ENCODE data around the gene BARX1.
"Not testable (repeated sequence)": the region's sequence is repeated elsewhere in the genome, so short reads cannot be mapped to it uniquely, and the experiment has no call there.

BARX1 gene

DNA sequence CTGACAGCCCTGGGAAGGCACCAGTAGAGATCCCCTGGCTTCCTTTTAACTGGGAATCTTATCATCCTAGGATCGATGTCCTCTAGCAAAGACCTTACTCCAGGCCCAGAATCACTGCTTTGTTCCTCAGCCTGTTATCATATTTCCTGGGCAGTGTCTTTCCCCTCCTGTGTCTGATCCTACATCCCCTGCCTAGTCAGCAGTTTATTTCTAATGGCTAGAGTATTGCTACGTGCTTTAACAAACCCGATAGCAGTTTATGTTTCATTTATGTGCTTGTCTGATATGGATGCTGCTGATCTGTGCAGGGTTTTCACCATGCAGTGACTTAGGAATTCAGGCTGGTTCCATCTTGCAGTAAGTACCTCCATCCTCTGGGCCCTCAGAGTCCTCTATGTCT is 20.9 kb upstream of the BARX1 start:
- TF ChIP-seq GATA1 (IDR thresholded peaks at IDR 0.05; ENCODE audit: low read depth, low read length) = no peak
- no peak for TF ChIP-seq POLR2A (IDR thresholded peaks at IDR 0.05; ENCODE audit: low read length)
- DNase-seq = no peak

DNA sequence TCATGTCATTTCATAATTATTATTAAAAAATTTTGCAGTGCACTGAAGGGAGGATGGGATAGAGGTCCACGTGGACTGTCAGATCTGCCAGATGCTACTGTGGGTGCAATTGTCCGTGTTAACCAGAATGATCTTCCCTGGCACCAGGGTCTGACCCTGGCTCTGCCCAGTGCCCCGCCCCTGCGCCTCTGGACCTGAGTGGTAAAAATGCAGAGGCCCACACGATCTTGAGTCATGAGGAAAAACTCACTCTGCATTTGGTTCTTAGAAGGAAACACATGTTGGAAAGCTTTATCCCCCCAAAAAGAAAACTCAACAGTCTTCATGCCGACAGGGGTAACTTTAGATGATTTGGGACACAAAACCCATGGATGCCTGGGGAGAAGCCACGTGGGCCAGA is 20.1 kb upstream of the BARX1 start:
- no peak for TF ChIP-seq POLR2A (IDR thresholded peaks at IDR 0.05; ENCODE audit: low read length)
- no peak for TF ChIP-seq GATA1 (IDR thresholded peaks at IDR 0.05; ENCODE audit: low read depth, low read length)
- no peak for DNase-seq

DNA sequence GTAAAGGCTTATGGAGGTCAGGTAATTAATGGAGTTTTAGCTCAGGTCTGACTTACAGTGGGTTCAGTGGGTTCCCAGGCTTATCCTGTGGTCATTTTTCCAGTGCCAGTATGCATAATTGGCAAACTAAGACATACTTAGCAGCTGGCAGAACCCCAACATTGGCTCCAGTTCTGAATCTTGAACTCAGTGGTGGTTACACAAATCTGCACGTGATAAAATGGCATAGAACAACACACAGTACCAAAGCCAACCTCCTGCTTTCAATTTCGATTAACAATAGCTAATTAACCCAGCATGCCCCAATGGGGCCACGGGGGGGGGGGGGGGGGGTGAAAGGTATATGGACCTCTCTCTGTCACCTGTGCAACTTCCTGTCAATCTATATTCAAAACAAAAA is 19.0 kb upstream of the BARX1 start:
- TF ChIP-seq GATA1 (IDR thresholded peaks at IDR 0.05; ENCODE audit: low read depth, low read length) (no peak), POLR2A (IDR thresholded peaks at IDR 0.05; ENCODE audit: low read length) (no peak)
- DNase-seq = no peak

DNA sequence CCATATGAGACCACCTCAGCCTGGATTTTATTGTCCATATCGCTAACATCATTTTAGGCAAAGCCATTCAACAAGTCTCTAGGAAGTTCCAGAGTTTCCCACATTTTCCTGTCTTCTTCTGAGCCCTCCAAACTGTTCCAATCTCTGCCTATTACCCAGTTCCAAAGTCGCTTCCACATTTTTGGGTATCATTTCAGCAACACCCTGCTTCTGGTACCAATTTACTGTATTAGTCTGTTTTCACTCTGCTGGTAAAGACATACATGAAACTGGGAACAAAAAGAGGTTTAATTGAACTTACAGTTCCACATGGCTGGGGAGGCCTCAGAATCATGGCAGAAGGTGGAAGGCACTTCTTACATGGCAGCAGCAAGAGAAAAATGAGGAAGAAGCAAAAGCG is 17.5 kb upstream of the BARX1 start:
- not testable (repeated sequence) for DNase-seq

DNA sequence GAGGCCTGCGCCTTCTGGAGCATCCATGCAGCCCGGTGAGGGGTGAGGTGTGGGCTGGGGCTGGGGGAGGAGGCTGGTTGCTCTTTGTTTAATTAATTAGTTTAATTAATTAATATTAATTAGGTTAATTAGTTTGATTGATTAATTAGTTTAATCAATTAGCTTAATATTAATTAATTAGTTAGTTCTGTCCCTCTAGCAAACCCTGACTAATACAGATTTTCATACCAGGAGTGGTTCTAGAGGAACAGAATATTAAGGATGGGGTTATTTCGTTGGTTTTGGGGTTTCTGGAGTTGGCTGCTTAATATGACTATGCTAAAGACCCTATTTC is 14.1 kb upstream of the BARX1 start:
- TF ChIP-seq POLR2A (IDR thresholded peaks at IDR 0.05; ENCODE audit: low read length) (no peak), GATA1 (IDR thresholded peaks at IDR 0.05; ENCODE audit: low read depth, low read length) (no peak)
- no peak for DNase-seq

DNA sequence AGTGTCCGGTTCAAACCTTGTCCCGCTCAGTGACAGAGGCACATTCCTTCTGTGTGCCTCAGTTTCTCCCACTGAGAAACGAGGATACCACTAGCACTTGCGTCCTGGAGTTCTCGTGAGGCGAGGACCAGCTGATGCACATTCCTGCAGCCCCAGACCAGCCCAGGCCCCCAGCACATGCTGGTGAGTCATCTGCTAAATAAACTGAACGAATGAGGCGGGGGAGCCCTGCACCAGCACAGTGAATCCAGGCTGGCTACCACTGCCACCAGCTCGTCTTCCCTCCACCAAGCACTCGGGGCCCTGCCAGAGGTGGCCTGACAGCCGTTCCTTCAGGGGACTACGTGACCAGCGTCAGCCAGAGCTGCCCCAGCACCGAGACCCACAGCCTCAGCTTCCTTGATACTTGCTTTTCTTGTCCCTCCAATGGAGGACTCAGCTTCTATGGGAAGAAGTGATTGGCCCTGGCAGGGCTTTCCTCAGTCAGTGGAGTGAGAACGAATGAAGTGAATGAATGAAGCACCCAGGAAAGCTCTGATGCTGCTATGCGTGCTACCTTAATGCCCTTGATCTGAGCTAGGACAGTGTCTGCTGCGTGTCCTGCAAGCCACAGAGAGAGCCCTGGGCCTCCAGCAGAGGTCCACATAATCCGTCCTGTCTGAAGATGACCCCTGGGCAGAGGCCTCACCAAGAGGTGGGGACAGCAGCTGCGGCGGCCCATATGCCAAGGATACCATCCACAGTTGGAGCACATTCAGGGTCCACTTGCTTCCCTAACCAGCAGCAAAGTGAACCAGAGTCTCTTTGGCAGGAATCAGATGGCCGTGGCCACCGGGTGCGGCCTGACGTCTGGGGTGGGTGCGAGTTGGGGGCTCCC is 13.5 kb upstream of the BARX1 start:
- DNase-seq = no peak
- no peak for TF ChIP-seq POLR2A (IDR thresholded peaks at IDR 0.05; ENCODE audit: low read length)
- TF ChIP-seq GATA1 (IDR thresholded peaks at IDR 0.05; ENCODE audit: low read depth, low read length) = no peak

DNA sequence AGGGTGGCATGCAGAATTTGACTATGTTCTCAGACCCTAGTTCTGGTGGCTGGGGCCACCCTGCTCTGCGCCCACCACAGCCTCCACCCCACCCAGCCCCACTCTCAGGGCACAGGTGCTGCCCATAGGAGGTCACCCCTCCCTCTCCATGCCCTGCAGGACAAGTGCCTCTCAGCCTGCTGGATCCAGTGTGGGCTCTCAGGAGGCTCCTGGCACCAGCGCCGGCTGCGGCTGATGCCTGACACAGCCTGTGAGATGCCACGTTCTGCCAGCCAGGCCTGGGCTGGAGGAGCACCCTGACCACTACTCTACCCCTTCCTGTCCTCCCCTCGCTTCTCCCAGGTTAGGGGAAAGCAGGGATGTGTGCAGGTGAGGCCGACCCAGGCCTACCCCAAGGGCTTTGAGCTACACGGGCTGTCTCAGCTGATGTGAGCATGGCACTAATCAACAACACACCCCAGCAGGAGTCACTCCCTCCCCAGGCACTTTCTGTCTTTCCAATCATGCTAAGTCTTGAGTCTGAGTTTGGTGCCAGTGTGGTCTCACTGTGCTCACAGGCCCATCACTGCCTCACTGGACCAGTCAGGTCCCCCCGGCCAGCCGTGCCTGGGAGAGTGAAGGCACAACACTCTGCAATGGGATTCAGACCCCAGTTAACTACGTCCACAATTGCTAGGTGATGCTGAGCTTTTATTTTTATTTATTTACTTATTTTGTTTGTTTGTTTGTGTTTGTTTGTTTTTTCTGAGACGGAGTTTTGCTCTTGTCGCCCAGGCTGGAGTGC is 12.1 kb upstream of the BARX1 start:
- no peak for DNase-seq
- TF ChIP-seq GATA1 (IDR thresholded peaks at IDR 0.05; ENCODE audit: low read depth, low read length) = no peak
- no peak for TF ChIP-seq POLR2A (IDR thresholded peaks at IDR 0.05; ENCODE audit: low read length)

DNA sequence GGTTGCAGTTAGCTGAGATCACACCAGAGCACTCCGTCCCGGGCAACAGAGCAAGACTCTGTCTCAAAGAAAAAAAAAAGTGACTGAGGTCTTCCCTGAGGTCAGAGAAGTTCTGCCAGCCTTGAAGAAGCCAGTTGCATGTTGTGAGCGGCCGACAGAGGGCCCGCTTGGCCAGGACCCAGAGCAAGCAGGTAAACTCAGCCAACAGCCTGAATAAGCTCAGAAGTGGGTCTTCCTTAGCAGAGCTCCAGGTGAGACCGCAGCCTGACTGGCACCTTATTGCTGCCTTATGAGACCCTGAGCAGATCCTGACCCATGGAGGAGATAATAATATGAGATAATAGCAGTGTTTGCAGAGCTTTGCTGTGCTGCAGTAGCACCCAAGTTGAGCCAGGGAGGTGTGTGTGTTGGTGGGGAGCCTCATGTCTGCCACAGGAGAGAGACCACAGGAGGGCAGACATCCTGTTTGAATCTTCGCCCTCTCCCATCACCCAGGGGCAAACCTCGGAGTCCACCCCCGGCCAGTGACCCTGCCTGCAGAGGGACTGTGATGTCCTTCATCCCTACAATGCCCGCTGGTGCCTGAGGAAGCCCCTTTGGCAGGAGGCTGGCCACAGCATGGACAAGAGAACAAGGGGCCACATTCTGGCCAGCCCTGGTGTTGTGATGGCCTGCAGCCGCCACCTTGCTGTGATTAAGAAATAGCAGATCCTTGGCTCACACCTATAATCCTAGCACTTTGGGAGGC is 10.8 kb upstream of the BARX1 start:
- DNase-seq = no peak
- TF ChIP-seq GATA1 (IDR thresholded peaks at IDR 0.05; ENCODE audit: low read depth, low read length) (no peak), POLR2A (IDR thresholded peaks at IDR 0.05; ENCODE audit: low read length) (no peak)

DNA sequence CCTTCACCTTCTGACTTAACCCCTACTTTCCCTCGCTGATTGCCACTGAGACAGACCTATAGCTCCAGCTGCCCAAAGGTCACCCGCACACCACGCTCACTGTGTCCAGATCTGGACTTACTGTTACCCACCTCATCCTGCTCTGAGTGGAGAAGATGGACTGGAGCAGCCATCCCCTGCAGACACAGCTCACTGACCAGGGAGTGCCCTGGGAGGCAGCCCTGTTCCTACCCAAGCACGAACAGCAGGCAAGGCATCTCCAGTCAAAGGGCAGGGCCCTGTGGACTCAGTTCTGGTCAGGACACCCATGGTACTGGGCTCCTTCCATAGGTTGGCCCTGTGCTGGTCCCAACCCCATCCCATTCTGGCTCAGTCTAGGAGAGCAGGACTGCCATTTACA is 9.5 kb upstream of the BARX1 start:
- no peak for TF ChIP-seq GATA1 (IDR thresholded peaks at IDR 0.05; ENCODE audit: low read depth, low read length)
- TF ChIP-seq POLR2A (IDR thresholded peaks at IDR 0.05; ENCODE audit: low read length) = no peak
- no peak for DNase-seq

DNA sequence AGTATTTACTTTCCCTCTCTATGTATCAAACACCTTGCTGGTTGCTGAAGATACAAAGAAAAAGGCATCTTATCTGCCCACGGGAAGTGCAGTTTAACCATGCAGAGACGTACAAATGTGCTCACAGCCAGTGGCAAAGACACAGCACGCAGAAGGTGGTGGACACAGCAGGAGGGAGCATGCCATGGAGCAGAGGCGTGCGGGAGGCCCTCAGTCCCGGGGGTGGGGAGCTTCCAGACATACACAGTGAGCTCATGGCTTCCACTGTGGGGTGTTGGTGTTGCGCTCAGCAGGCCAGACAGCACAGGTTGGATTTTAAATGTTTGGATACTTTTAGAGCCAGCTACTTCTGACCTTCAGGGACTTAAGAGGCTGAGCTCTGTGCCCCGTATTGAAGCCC is 8.8 kb upstream of the BARX1 start:
- TF ChIP-seq GATA1 (IDR thresholded peaks at IDR 0.05; ENCODE audit: low read depth, low read length) (no peak), POLR2A (IDR thresholded peaks at IDR 0.05; ENCODE audit: low read length) (no peak)
- no peak for DNase-seq

DNA sequence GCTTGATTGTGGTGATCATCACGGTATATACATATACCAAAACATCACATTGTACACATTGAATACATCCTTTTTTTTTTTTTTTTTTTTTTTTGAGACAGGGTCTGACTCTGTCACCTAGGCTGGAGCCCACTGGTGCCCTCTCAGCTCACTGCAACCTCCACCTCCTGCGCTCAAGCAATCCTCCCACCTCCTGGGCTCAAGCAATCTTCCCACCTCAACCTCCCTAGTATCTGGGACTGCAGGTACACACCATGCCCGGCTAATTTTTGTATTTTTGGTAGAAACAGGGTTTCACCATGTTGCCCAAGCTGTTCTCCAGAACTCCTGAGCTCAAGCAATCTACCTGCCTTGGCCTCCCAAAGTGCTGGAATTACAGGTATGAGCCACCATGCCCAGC is 8.3 kb upstream of the BARX1 start:
- DNase-seq = not testable (repeated sequence)

DNA sequence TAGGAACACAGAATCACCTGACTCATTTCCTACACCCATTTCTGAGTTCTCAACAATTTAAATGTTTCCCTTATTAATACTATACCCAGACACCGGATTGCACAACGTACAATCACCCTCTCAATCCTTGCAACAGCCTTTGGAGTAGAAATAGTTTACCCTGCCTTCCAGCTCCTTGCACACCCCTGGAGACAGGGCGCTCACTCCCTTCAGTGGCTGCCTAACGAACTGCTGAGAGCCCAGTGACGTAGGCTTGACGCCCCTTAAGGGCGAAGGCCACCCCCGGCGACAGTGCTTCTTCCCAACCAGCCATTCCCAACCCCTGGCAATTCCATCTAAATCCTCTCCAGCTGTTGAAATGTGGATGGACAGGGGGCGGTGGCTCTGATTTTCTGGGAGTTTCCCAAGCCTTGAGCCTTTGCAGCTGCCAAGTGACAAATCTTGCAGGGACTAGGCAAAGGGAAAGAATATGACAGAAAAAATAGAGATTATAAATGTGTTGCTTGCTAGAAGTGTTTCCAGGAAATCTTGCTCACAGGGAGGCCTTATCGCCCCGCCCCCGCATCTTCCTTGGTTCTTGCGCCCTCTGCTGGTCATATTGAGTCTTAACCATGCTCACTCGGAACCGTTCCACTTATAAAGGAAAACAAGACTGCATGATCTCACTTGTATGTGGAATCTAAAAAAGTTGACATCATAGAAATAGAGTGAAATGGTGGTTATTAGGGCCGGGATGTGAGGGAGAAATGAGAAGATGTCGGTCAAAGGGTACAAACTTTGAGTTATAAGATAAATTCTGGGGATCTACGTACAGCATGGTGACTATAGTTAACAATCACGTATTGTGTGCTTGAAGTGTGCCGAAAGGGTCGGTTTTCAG is 7.6 kb upstream of the BARX1 start:
- TF ChIP-seq GATA1 (IDR thresholded peaks at IDR 0.05; ENCODE audit: low read depth, low read length) (no peak), POLR2A (IDR thresholded peaks at IDR 0.05; ENCODE audit: low read length) (no peak)
- DNase-seq = peak; percentile 82 to 92

DNA sequence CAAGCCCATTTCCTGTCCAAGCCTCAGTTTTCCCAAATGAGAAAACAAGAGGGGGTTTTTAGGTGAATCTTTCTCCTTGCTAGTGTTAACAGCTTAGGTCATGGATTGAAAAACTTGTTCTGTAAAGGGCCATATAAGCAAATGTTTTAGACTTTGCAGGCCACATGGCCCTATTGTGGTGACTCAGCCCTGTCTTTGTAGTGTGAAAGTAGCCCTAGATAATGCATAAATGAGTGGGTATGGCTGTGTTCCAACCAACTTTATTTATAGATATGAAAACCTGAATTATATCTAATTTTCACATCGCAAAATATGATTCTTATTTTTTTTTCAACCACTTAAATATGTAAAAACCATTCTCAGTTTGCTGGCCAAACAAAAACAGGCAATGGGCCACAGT is 6.9 kb upstream of the BARX1 start:
- no peak for DNase-seq
- TF ChIP-seq GATA1 (IDR thresholded peaks at IDR 0.05; ENCODE audit: low read depth, low read length) (no peak), POLR2A (IDR thresholded peaks at IDR 0.05; ENCODE audit: low read length) (no peak)

All from erythroblast (primary cell).